RWPE2 (cell line): ENCODE measurements around the gene SLC26A8.

ENCODE experiments used
- ATAC-seq: fragments of 200-7000 bp; cut with Tn5 transposase; 3 replicates; pipeline ENCODE4 v1.9.1; 2021; ENCODE audit warnings: low read depth
- DNase-seq: peaks from one replicate; pipeline ENCODE4 v3.0.0-alpha.2; 2020; ENCODE audit warnings: low spot score
- H3K27ac ChIP-seq: fragments of 450-650 bp; 2 replicates; pipeline ENCODE4 v1.5.1; 2017; ENCODE audit warnings: mild to moderate bottlenecking; ENCODE audit not compliant: poor library complexity, severe bottlenecking
- H3K27me3 ChIP-seq: fragments of 250-450 bp; sonication (Bioruptor Pico); 2 replicates; pipeline ENCODE4 v1.5.1; 2021; ENCODE audit warnings: mild to moderate bottlenecking, moderate library complexity; ENCODE audit not compliant: insufficient read depth, poor library complexity, severe bottlenecking
- H3K36me3 ChIP-seq: fragments of 250-450 bp; sonication (Bioruptor Pico); 2 replicates; pipeline ENCODE4 v1.5.1; 2020; ENCODE audit warnings: low read depth, mild to moderate bottlenecking, moderate library complexity
- H3K4me1 ChIP-seq: fragments of 250-450 bp; sonication (Bioruptor Pico); 2 replicates; pipeline ENCODE4 v1.5.1; 2021; ENCODE audit warnings: mild to moderate bottlenecking, moderate library complexity; ENCODE audit not compliant: insufficient read depth, poor library complexity, severe bottlenecking
- H3K4me3 ChIP-seq: fragments of 250-450 bp; sonication (Bioruptor Pico); 2 replicates; pipeline ENCODE4 v1.5.1; 2021; ENCODE audit warnings: mild to moderate bottlenecking, moderate library complexity; ENCODE audit not compliant: severe bottlenecking
- H3K9me3 ChIP-seq: fragments of 250-450 bp; sonication (Bioruptor Pico); 2 replicates; pipeline ENCODE4 v1.5.1; 2021; ENCODE audit warnings: mild to moderate bottlenecking, moderate library complexity; ENCODE audit not compliant: severe bottlenecking
- CTCF ChIP-seq: fragments of 450-650 bp; IDR thresholded peaks from one replicate; pipeline ENCODE4 v1.5.1; 2017; ENCODE audit warnings: mild to moderate bottlenecking, moderate library complexity; ENCODE audit not compliant: poor library complexity, severe bottlenecking

Gene SLC26A8

GRCh38 chr6:36070252-36070651, 45.8 kb upstream of the SLC26A8 start:
- H3K4me3 ChIP-seq, result no peak overlapping the region
- ATAC-seq (no peak), DNase-seq (no peak)
- no peaks in the 10 kb centered on the region for H3K27me3 ChIP-seq
- H3K36me3 ChIP-seq, result peaks cover 19% of the 10 kb centered on the region
- no peaks in the 10 kb centered on the region for H3K4me1 ChIP-seq
- no peaks in the 10 kb centered on the region for H3K9me3 ChIP-seq
- no peak overlapping the region for H3K27ac ChIP-seq
- no peak for TF ChIP-seq CTCF

- Histone ChIP-seq H3K36me3 (peaks cover 16% of the 10 kb centered on the region), H3K4me1 (no peaks in the 10 kb centered on the region), H3K27ac (no peak overlapping the region), H3K4me3 (no peak overlapping the region), H3K27me3 (no peaks in the 10 kb centered on the region), H3K9me3 (no peaks in the 10 kb centered on the region)
- no peak for TF ChIP-seq CTCF
- DNase-seq (no peak), ATAC-seq (no peak)
Measured at GRCh38 chr6:36069573-36069972, 45.1 kb upstream of the SLC26A8 start.

GRCh38 chr6:36068586-36068985, 44.1 kb upstream of the SLC26A8 start:
- no peaks in the 10 kb centered on the region for H3K27me3 ChIP-seq
- no peak for DNase-seq
- H3K4me1 ChIP-seq, result no peaks in the 10 kb centered on the region
- H3K36me3 ChIP-seq, result peaks cover 13% of the 10 kb centered on the region
- ATAC-seq, result no peak
- H3K4me3 ChIP-seq, result no peak overlapping the region
- no peak for TF ChIP-seq CTCF
- no peak overlapping the region for H3K27ac ChIP-seq
- H3K9me3 ChIP-seq, result no peaks in the 10 kb centered on the region

- H3K4me3 ChIP-seq, result no peak overlapping the region
- ATAC-seq, result no peak
- H3K27ac ChIP-seq, result no peak overlapping the region
- no peaks in the 10 kb centered on the region for H3K9me3 ChIP-seq
- H3K36me3 ChIP-seq, result peaks cover 9% of the 10 kb centered on the region
- H3K27me3 ChIP-seq, result no peaks in the 10 kb centered on the region
- TF ChIP-seq CTCF, result no peak
- no peaks in the 10 kb centered on the region for H3K4me1 ChIP-seq
- no peak for DNase-seq
Measured at GRCh38 chr6:36068012-36068392, 43.6 kb upstream of the SLC26A8 start.

- no peak for DNase-seq
- no peaks in the 10 kb centered on the region for H3K27me3 ChIP-seq
- no peak overlapping the region for H3K4me3 ChIP-seq
- peaks cover 8% of the 10 kb centered on the region; the same call in 1 of the 2 replicates for H3K36me3 ChIP-seq
- no peak for ATAC-seq
- TF ChIP-seq CTCF, result no peak
- H3K9me3 ChIP-seq, result no peaks in the 10 kb centered on the region
- no peak overlapping the region for H3K27ac ChIP-seq
- no peaks in the 10 kb centered on the region for H3K4me1 ChIP-seq
Measured at GRCh38 chr6:36067374-36068011, 43.1 kb upstream of the SLC26A8 start.
